Fibroblast of skin of right quadriceps (primary cell): ENCODE data around the gene SRRM5.
"Not testable (repeated sequence)": the region's sequence is repeated elsewhere in the genome, so short reads cannot be mapped to it uniquely, and the experiment has no call there.

Source experiments
- DNase-seq: peaks from one replicate; pipeline ENCODE4 v3.0.0-alpha.2; 2013

The SRRM5 gene

GRCh38 chr19:43611788-43612187 lies at the start of gene SRRM5:
TSS of gene SRRM5 (plus strand) at chr19:43612088. CDS start at chr19:43612122, 34 bp downstream.
- no peak for DNase-seq

- DNase-seq: no peak
These were observed 49.6 kb upstream of the SRRM5 start for GRCh38 chr19:43562226-43562697.

- peak; percentile 77 for DNase-seq
These were observed 49.1 kb upstream of the SRRM5 start for GRCh38 chr19:43562698-43563241.

GRCh38 chr19:43563816-43564457 lies 48.0 kb upstream of the SRRM5 start:
- no peak for DNase-seq

- no peak for DNase-seq
These were observed 47.1 kb upstream of the SRRM5 start for GRCh38 chr19:43564800-43565199.

GRCh38 chr19:43569657-43570056 lies 42.2 kb upstream of the SRRM5 start:
- no peak for DNase-seq

- no peak for DNase-seq
These were observed 41.6 kb upstream of the SRRM5 start for GRCh38 chr19:43570174-43570791.

GRCh38 chr19:43572171-43572588 lies 39.7 kb upstream of the SRRM5 start:
- DNase-seq: no peak

GRCh38 chr19:43574424-43575155 lies 37.3 kb upstream of the SRRM5 start:
- no peak for DNase-seq

- peak; percentile 98 for DNase-seq
These were observed 36.5 kb upstream of the SRRM5 start, which contains the start of the genes PINLYP and XRCC1 for GRCh38 chr19:43575156-43575950. TSS of gene PINLYP (plus strand) at chr19:43575801. CDS start at chr19:43577192, 1,391 bp downstream. TSS of gene XRCC1 (minus strand) at chr19:43575527. CDS start at chr19:43575458, 69 bp downstream.

GRCh38 chr19:43575955-43576878 lies 35.7 kb upstream of the SRRM5 start:
- no peak for DNase-seq

- no peak for DNase-seq
These were observed 33.1 kb upstream of the SRRM5 start for GRCh38 chr19:43578787-43579186.

GRCh38 chr19:43581467-43581866 lies 30.4 kb upstream of the SRRM5 start:
- DNase-seq: no peak

GRCh38 chr19:43582495-43582894 lies 29.4 kb upstream of the SRRM5 start:
- no peak for DNase-seq

GRCh38 chr19:43584484-43584883 lies 27.4 kb upstream of the SRRM5 start:
- DNase-seq: no peak

- no peak for DNase-seq
These were observed 25.5 kb upstream of the SRRM5 start for GRCh38 chr19:43586346-43586745.

GRCh38 chr19:43587029-43587428 lies 24.9 kb upstream of the SRRM5 start:
- not testable (repeated sequence) for DNase-seq

- DNase-seq: no peak
These were observed 22.6 kb upstream of the SRRM5 start for GRCh38 chr19:43589277-43589676.

- no peak for DNase-seq
These were observed 22.2 kb upstream of the SRRM5 start for GRCh38 chr19:43589678-43590077.

- DNase-seq: no peak
These were observed 19.8 kb upstream of the SRRM5 start for GRCh38 chr19:43591904-43592772.
